HG03342 (cell line): ENCODE measurements around the gene UBQLNL.

ENCODE experiments used
- ATAC-seq: cut with Tn5 transposase; IDR thresholded peaks from one replicate; pipeline ENCODE4 v1.9.1; 2021; ENCODE audit warnings: mild to moderate bottlenecking, moderate library complexity; ENCODE audit not compliant: unreplicated experiment

UBQLNL gene

DNA sequence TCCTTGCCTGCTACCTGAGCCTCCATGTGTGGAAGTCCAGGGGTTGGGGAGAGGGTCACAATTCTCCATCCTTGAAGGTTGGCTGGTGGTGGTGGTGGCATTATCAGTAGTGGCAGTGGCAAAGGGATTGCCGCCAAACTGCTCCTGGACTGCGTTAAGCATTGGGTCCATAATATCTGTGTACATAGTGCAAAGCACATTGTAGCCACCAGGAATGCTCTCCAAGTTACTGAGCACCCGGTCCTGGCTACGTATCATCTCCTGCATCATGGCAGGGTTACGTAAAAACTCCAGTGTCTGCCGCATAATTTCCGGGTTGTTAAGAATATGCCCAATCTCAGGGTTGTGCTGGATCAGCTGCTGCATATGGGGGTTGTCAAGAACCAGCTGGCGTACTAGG is 7.9 kb downstream of the UBQLNL start:
- no peak for ATAC-seq

DNA sequence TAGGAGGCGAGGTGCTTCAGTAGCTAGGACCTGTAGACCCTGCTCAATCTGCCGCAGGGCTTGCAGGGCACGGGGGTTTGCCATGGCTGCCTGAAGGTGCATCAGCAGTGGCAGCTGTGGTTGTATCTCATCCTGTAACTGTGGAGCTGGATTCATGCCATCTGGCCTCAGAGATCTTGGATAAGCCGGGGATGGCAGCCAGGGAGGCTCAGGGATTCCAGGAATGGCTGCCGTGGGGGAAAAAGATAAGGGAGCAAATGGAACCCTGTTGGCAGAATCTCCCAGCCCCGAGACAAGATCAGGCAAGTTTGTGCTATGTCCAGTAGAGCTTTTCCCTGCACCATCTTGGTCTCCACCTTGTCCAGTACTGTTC is 8.6 kb downstream of the UBQLNL start:
- no peak for ATAC-seq

DNA sequence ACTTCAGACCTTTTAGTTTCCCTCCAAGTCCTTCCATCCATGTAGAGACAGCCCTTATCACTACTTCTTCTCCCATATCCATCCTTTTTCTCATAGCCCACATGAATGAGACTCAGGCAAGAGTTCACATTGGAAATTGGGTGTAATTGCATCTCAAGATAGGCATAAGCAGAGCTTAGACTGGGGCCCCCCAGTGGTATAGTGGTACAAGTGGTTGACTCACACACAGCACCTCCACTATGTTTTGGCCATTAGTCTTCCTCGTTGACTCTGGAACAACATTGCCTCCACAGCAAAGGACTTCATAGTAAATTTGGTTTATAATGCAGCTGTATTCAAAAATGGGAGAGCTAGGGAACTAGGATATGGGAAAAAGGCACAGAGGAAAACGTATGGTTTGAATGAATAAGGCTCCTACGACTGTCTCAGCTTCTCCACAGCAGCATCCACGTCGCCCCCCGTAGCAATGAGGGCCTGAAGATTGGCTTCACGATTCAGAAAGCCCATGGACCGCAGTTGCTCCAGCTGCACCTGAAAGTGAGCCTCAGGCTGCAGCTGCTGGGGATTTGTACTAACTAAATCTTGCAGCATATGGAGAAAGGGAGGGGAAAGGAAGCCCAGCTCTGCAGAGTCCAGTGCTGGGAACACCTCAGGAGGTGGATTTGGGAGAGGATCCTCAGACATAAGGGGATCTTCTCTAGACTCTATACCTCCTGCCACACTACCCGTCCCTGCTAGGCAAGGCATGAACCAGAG is 9.1 kb downstream of the UBQLNL start:
- ATAC-seq: no peak

GRCh38 chr11:5505363-5506048 is 11.0 kb downstream of the UBQLNL start:
- ATAC-seq: no peak

- ATAC-seq: no peak
These were observed 12.0 kb downstream of the UBQLNL start for GRCh38 chr11:5504403-5504921.

DNA sequence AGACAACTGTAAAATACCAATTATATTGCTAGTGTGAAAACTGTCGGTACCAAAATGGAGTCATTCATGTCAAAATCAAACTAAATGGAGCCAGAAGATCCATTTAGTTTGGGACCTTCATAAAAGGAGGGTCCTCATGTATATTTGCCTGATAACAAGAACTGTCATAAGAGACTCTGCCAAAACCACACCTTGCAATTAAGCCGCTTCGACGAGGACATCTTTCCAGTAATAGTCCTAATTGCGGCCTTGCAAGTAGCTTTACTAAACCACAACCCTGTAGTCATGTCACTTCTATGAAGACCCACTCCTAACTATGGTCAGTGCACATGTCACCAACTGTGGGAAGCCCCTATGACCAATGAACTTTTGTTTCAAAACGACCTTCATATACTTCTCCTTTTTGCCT is 16.1 kb downstream of the UBQLNL start:
- no peak for ATAC-seq

DNA sequence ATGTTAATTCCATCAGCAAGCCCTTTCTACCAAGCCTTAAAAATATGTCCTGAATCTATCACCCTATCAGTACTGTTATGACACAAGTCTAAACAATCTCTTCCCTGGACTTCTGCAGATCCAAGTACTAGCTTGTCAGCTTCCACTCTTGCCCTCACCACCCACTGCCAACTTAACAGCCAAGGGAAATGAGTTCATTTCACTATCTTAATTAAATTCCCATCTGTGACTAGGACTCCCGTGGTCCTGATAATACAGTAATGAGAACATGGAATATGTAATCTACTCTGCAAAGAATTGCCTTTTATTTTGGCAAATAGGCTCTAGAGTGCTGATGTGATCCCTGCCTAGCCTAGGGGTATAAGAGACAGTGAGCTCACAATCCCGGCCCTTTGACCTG is 16.8 kb downstream of the UBQLNL start:
- no peak for ATAC-seq

GRCh38 chr11:5489576-5490357 is 26.7 kb downstream of the UBQLNL start:
- no peak for ATAC-seq

- no peak for ATAC-seq
These were observed 27.6 kb downstream of the UBQLNL start for GRCh38 chr11:5488798-5489399.

DNA sequence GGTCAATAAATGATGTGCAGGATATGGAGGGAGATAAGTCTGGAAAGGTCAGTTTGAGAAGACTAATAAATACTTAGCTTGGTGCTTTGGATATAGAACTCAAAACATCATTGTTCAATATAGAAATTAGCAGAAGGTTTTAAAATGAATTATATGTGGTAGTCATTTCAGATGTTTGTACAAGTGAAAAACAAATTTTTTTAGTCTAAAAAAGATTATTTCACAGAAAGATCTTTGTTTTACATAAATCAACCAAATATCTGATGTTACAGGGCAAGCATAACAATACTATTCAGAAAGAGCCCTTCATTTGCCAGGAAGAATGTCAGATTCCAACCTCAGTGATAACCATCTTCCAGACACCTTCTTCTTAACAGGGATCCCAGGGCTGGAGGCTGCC is 28.1 kb downstream of the UBQLNL start, which contains the start of gene OR52D1:
Gene OR52D1, plus strand, starts transcription at position 301 of the 400 bp plus-strand sequence. Its CDS starts 22 bp downstream, at position 323.
- ATAC-seq: no peak

- no peak for ATAC-seq
These were observed 30.1 kb downstream of the UBQLNL start for GRCh38 chr11:5486421-5486820.

DNA sequence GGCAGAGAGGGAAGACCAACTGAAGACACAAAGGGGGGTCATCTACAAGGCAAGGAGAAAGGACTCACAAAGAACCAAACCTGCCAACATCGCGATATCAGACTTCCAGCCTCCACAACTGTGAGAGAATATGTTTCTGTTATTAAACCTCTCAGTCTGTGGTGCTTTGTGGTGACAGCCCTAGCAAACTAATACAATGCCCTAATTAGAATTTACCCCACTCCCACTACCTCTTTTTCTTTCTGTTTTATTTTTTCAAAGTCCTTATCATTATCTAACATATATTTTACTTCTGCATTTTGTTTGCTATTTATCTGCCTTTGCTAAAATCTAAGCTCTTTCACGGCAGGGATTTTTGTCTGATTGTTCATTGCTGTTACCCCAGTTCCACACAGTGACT is 30.5 kb downstream of the UBQLNL start:
- no peak for ATAC-seq

DNA sequence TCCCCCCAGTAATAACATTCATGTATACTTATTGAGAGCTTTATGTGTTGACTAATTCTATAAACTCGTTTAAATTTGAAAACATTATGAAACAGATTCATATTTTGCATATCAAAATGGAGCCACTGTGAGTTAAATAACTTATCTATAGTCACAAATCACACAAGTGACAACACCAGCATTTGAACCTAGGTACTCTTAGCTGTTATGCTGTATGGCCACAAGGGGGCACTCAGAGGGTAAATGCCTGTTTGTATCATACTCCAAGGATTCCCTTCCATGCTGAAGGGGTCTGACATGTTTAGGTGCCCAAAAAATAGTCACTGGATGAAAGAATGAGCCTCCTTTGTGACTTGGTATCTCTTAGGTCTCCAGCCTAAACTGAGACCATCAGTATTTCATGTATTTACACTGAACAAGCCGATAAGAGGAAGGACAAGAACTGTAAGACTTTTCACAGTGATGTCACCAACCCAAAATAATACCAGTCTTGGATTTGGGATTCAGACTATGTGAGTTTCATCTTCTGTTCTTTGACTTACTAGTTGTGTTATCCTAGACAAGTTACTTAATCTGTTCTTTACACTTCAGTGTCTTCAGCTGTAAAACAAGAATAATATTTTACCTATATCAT is 40.2 kb downstream of the UBQLNL start:
- peak; percentile 94 for ATAC-seq

GRCh38 chr11:5473921-5474320 is 42.6 kb downstream of the UBQLNL start:
- ATAC-seq: no peak

- ATAC-seq: no peak
These were observed 49.0 kb downstream of the UBQLNL start for GRCh38 chr11:5467527-5467926.
